GM23248 (cell line): ENCODE data around the gene ARPC2.

Experiments
- EZH2 ChIP-seq: fragments of 200-600 bp; sonication (generic); IDR thresholded peaks from 2 replicates; pipeline ENCODE4 v1.6.1; 2018; ENCODE audit warnings: antibody characterized with exemption, mild to moderate bottlenecking; ENCODE audit not compliant: insufficient read depth, poor library complexity, severe bottlenecking
- EZH2phosphoT487 ChIP-seq: fragments of 200-600 bp; sonication (generic); IDR thresholded peaks from 2 replicates; pipeline ENCODE4 v1.6.1; 2018; ENCODE audit warnings: antibody characterized with exemption, moderate library complexity, mild to moderate bottlenecking, low read depth; ENCODE audit not compliant: insufficient read depth

DNA sequence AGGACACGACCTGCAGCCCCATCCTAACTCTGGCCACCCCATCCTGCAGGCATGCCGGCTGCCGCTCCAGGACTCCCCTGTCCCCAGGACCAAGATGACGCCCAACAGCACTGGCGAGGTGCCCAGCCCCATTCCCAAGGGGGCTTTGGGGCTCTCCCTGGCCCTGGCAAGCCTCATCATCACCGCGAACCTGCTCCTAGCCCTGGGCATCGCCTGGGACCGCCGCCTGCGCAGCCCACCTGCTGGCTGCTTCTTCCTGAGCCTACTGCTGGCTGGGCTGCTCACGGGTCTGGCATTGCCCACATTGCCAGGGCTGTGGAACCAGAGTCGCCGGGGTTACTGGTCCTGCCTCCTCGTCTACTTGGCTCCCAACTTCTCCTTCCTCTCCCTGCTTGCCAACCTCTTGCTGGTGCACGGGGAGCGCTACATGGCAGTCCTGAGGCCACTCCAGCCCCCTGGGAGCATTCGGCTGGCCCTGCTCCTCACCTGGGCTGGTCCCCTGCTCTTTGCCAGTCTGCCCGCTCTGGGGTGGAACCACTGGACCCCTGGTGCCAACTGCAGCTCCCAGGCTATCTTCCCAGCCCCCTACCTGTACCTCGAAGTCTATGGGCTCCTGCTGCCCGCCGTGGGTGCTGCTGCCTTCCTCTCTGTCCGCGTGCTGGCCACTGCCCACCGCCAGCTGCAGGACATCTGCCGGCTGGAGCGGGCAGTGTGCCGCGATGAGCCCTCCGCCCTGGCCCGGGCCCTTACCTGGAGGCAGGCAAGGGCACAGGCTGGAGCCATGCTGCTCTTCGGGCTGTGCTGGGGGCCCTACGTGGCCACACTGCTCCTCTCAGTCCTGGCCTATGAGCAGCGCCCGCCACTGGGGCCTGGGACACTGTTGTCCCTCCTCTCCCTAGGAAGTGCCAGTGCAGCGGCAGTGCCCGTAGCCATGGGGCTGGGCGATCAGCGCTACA, 45.9 kb downstream of the ARPC2 start:
- TF ChIP-seq EZH2: no peak
- TF ChIP-seq EZH2phosphoT487: no peak
